GM18517 (cell line): Measurements from ENCODE around the gene PDCD4.
A peak's percentile ranks its signal among the peaks of the same experiment; 100 is the strongest.

Experiments used
- ATAC-seq: cut with Tn5 transposase; IDR thresholded peaks from one replicate; pipeline ENCODE4 v1.9.1; 2021; ENCODE audit warnings: mild to moderate bottlenecking, moderate library complexity; ENCODE audit not compliant: unreplicated experiment

Gene PDCD4

DNA sequence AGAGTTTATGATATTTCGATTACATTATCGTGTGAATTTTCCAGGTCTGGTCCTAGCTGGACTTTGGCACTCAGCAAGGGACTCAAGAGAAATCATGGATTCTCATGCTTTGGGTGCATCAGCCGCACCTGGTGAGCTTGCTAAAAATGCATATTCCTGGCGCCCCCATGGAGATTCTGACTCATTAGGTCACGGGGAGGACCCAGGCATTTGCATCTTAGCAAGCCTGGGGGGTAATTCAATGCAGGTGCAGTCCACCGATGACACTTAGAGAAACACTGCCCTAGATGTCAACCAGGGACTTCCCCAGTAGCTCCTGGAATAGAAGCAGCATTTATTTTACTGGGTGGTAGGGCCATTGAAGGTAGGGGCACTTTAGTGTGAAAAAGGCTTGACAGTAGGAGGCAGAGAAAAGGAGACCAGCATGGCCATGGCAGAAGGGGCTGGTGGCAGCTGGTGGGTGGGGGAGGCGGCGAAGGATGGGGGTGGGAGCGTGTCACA, 29.9 kb upstream of the PDCD4 start:
- peak; percentile 81 for ATAC-seq

DNA sequence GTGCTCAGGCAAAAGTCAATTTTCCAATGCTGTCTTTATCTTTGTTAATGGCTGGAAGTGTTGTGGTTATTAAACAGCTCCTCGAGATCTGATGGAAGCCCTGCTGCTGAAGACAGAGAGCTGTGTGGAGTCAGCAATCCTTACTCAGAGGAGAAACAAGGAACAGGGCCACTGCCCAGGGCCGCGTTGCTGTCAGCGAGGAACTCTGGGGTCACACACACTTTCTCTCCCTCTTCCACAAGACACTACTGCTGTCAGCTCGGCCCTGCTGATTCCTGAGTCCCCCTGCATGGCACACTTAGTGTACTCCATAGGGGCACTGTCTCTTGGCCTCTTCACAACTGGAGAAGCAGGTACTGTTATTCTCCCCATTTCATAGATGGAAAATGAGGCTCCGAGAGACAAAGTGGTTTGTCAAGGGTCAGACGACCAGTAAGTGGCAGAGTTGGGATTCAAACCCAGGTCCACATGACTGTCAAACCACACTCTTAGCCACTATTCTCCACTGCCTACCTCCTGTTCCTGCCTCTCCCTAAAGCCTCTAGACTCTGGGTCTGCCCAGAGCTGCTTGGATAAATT, 29.3 kb upstream of the PDCD4 start:
- no peak for ATAC-seq

DNA sequence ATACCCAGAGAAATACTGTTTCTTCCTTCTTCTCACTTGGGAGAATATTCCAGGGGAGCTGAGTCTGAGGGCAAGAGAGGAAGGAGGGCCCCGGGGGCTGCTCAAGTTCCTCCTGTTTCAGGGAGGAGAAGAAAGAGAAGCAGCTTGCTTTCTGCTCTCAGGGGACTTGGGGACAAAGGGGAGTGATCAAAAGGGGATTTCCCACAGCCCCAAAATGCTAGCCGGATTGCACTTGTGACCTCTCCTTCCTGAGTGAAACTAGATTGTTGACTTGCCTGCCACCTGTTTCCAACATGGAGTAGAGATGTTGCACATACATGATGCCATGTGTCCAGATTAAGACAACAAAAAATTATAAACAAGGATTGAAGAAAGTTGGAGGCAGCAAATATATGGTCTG, 28.7 kb upstream of the PDCD4 start:
- peak; percentile 81 for ATAC-seq

DNA sequence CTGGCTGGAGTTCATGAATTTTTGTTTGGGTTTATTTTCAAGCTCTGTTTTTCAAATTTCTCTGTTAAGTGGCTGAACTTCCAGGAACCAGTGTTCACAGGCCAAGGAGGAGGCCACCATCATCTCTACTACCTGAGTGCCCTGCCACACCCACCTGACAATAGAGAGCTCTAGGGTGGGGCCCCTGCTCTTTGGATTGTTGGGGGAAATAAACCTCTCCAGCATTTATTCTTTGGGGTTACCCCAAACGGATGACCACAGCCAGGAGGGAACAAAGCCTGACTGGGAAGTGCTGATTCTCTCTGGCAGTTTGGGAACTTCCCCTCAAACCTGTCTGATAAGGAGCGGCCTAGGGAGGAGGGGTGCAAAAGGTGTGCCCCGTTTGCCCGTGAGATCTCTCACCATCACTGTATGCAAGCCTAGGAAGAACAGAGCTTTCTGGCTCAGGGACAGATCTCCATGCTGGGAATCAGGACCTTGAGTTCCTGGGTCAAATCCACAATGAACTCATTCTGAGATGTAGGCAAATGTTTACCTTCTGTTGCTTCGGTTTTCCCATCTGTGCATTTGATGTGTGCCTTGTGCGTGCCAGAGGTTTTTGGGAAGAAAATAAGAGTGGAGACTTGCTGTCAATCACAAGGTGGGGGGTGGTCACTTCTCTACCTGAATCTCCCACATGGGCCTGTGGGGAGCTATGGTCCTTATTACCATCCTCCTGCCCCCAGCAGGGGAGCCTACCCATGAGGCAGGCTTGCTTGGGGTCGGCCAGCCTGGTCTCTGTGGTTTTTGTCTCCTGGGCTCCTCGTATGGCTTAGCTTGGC, 27.7 kb upstream of the PDCD4 start:
- no peak for ATAC-seq

DNA sequence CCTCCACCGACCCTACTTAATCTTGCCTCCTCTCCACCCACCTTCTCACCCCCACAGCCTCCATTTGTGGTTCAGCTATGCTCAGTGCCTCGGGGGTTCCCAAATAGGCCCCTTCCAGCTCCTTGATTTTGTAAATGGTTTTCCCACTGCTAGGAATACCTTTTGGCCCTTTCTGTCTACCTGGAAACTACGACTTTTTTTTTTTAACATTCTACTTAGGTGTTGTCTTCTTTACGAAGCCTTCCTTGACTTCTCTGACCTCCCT, 27.2 kb upstream of the PDCD4 start:
- ATAC-seq: no peak

DNA sequence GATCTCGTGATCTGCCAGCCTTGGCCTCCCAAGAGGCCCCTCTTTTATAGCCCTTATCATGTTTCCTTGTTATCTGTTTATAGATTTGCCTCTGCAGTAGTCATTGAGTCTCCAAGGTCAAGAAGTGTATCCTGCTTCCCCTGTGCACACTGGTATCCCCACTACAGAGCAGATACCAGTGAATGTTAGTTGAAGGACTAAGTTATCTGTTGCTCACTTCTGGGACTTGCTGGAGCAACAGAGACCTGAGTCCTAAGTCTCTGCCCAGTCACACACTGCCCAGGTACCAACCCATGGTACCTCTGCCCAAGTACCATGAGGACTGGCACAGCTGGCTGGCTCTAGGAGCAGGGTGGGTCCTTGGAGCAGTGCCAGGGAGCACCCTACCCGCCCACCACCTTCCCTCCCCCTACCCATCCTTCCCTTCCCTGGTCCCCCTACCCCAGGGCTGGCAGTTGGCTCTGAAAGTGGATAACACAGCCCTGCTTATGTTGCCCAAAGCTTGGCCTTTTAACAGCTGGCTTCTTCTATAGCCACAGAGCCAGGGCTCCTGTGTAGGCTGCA, 26.5 kb upstream of the PDCD4 start:
- no peak for ATAC-seq

DNA sequence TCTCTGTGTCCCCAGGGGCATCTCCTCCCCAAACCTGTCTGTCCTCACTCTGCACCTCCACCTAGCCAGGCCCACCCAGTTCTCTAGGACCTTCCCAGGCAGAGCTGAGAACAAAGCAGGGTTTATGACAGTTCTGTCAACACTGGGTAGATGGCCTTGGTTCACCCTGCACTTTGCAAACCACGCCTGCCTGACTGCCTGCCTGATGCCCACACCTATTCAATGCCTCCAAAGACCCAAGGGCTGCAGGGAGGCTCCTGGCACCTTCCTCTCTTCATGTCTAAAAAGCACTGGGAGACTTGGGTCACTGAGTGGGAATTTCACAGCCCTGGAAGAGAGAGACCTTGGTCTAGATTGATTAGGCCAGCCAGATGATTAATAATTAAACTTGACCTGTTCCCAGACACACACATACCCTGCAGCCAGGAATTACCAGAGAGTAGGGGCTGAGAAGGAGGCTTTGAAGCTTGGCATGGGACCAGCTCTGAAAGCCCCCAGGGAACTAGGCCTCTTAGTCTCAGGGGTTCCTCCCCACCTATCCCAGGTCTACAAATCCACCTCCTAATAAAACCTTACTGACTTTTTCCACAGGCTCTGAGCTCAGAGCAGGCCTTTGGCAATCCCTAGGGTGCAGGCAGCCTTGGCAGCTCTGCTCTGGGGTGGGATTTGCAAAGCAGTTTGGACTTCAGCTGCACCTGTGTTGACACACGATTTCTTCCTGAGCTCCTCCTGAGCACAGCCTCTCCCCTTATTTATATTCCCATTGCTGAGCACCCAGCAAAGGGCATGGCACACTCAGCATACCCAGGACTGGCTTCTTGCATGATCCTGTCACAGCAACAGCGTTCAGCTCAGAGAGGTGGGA, 25.7 kb upstream of the PDCD4 start:
- no peak for ATAC-seq

DNA sequence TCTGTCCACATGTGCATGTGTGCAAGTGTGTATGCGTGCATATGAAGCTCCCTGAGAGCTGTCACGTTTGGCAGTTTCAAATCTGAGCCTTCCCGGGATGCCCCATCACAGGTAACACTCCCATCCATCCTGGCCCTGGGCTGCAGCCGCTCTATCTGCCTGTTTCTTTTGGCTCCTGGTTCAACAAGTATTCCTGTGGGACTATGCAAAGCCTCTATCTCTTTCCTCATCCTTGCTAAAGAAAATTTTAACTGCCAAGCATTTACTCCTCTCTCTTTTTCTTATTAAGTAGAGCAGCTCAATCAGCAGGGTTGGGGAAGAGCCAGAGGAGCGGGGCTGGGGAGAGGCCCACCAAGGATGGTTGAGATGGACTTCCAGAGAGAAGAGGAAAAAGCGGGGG, 24.4 kb upstream of the PDCD4 start:
- no peak for ATAC-seq

DNA sequence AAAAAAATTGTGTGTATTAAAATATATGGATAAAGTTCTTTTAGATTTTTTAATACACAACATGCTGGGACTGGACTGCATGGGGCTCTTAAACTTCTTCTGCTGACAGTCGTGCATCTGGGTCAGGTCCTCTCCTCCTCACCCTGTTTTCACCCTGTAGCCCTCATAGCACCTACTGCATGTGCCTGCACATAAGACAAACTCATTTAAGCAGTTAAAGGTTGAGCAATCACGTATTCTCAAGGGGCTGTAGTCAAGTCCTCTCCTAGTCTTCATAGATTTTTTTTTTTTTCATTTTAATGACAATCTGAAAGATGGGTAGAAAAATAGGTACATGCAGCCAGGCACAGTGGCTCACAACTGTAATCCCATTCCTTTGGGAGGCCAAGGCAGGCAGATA, 23.6 kb upstream of the PDCD4 start:
- ATAC-seq: no peak

DNA sequence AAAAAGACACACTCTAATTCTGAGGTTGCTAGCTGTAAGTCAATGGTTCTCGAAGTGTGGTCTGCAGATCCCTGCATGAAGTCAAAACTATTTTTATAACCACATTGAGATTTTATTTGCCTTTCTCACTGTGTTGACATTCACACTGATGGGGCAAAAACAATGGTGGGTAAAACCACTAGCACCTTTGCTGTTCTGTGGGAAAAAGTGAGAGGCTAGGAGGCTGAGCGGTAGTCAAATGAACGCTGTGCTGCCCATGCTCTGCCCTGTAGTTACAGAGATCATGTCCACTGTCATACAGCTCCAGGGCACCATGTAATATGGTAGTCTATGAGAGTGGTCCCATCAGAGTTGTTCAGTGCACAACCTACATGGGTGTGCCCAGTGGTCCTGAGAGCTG, 21.6 kb upstream of the PDCD4 start:
- ATAC-seq: no peak

DNA sequence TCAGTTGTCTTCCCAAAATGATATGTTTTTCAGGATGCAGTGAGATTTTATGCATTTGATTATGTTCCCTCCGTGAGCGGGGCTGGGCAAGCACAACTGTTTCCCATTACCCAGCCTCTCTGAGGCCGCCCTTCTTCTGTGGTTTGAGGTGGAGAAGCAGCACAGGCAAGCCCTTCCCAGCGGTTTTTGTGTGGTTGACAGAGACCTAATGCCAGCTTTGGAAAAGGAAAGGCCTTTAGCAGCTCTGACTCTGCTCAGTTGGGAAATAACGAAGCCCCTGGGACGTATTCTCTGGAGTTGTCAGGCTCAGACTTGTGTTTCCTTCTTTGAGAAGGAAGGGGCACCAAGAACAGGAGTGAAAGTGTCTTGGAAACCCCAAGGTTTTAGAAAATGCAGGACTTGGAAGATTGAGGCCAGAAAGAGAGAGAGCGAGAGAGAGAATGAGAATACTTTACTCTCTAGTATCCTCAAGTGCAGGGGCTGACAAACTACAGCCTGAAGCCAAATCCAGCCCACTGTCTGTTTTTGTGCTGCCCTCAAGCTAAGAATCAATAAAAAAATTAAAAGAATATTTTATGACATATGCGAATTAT, 20.6 kb upstream of the PDCD4 start:
- no peak for ATAC-seq

DNA sequence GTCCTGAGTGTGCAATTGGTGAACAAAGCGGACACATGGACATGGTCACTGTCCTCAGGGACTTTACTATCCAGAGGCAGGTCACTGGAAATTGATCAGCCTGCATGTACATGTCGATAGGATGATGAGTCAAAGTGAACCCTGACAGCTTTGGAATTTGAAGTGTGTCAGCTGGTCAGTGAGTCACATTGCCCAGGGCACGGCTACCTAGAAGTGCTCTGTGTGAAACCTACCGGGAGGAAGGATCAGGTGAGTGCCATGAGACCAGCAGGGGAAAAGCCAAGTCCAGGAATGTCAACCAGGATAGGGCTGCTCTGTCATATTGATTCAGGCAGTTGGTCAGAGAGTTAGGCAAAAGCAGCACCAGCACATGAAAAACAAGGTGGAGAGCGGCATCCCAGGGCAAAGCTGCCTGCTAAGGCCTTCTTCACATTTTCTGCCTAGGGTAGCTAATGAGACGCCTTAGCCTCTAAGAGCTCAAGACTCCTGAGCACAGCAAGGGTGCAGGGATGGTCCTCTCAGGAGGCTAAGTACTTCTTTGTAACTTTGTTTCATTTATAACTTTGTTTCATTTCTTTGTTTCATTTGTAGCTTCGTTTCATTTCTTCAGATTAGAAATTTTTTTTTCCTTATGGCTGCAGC, 19.4 kb upstream of the PDCD4 start:
- no peak for ATAC-seq

DNA sequence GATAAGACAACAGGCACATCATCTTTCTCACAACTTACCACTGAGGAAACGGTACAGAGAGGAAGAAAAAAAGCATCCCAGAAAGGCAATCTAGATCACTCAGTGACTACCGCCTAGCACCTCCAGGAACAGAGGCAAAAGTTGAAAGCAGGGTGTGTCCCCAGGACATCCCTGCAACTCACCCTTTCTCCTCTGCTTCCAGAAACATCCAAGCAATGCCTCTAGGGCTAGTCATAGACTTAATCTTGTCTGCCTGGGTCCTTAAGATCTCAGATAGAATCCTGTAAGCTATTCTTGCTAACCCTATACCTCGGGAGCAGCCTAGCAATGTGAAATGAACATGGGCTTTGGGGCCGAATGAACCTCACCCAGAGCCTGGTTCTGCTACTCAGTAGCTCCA, 18.8 kb upstream of the PDCD4 start:
- ATAC-seq: no peak

DNA sequence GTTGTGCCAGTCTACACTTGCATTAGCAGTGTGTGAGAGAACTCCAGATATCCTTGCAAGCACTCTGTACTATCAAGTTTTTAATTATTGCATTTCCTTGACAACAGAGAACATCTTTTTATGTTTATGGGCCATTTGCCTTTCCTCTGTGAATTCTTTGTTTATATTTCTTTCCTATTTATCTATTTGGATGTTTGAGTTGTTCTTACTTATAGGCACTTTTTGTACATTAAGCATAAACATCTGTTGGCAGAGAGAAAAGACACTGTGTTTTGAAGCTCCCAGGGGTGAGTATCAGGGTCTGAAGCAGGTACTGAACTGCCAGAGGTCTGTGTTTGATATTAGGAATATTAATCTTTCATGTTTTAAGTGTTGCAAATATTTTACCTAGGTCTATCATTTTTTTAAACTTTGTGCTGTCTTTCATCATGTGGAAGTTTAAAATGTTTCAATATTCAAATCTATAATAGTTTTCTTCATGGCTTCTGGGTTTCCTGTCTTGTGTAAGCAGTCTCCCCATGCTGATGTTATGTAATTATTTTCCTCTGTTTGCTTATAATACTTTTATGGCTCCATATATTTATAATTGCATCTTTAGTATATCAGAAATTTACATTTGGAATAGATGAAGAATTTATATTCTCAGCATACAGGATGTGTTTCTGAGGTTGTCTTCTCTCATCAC, 17.7 kb upstream of the PDCD4 start:
- ATAC-seq: no peak

DNA sequence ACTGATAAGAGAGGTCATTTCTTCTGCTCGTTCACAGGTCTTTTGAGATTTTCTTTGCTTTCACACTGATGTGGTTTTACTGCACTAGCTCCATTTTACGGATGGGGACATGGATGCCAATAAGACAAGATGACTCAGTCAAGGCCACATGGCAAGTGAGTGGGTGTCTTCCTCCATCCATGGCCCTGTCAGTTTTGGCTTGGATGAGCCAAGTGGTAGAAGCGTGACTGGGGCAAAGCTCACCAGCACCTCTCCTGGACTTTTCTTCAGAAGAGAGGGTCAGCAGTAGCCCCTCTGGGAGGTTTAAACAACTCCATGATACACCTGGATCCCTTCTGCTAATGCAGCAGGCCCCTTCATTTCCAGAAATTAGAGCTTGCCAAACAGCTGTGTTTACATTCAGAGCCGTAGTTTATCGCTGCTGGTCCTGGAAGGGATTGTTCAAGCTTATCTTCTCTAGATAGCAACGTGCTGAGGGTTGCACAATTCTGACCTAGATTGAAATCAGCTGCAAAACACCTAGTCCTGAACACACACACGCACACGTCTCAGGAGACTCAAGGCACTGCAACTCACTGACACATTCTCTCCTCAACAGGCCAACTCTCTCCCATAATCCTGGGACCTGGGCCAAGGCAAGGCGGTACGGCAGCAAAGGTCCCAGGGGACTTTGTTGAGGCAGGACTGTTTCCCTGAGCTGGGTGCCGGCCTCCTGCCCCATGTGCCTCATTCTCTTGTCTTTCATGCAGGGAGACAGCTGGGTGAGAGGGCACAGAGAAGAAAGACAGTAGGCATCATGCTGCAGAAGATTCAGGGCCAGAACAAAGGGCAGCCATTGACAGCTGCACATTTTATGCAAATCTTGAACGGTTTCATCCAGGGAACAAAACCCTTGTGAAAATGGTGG, 14.2 kb upstream of the PDCD4 start:
- ATAC-seq: no peak

DNA sequence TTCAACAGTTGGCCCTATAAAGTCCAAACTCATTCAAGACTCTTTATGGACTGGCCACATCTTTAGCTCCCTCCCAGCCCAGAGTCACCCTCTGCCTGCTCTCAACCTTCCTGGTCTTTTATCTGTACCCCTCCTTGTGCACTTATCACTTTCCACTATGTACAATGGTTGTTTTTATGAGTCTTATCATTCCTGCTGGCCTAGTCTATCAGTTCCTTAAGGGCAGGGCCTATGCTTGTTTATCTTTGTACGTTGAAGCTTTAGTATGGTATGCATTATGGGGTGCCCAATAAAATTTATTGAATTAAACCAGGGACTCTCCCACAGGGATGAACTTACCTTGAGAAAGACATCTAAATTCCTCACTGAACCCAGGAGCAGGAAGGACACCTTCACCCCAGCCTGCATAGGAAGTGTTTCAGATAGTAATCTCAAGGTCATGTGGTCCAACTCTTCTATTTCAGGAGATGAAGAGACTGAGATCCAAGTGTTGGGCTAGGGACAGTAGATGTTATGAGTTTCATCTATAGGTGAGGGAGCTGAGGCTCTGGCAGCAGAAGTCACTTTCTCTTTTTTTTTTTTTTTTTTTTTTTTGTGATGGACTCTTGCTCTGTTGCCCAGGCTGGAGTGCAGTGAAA, 13.3 kb upstream of the PDCD4 start:
- ATAC-seq: no peak

DNA sequence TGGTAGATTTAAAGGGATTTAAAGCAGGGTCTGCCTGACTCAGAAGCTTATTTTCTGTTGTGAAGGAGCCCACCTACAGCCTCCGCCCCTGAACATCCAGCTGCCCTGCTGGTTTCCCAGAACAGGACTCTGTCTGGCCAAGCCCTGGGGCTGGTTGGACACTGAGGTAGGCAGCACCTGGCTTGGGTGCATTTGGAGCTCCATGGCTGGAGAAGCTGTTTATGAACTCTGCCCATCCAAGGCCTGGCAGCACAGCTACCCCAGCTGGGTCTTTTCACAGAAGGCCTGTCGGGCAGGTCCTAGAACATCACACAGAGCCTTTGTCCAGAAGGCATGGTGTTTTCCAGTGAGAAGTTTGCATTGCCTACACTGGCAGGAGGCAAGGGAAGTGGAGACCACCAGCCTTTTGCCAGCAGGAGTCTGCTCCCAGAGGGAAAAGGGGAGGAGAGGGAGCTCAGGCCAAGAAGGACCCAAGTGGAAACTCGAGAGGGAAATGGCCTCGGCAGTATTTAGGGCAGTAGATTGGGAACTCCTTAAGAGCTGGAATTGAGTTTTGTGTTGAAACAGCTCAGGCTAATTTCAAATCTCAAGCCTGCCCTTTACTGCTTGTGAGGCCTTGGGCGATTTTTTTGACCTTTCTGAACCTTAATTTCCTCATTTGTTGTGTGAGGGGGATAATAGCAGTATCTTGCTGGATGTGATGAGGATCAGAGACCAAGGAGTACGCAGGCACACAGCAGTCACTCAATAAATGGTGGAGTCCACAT, 12.3 kb upstream of the PDCD4 start:
- ATAC-seq: no peak

DNA sequence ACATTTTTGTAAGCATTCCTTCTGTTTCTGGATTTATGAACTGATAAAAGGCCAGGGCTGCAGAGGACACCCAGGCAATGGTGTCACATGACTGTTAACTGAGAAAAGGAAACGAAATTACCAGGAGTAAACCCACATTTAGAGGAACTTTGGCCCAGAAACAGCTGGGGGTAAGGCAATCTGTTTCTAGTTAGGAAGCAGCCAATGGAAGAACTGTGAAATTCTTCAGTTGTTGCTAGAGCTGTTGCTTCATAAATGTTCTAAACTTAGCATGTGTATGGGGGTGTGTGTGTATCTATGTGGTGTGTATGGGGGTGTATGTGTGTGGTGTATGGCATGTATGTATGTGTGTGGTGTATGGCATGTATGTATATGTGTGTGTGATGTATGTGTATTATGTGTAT, 11.8 kb upstream of the PDCD4 start:
- no peak for ATAC-seq
